Measurements from ENCODE around the gene TRPM1. TPM values are rescaled to one million over a fixed set of nuclear protein-coding genes. Genes with fewer than 3 reads are reported as not detected.

TRPM1 gene
- total RNA-seq, 1 experiment from 2014 or later = 0.77 TPM

GRCh38 chr15:31077941-31078340 lies 23.6 kb downstream of the TRPM1 start:
- POLR2A ChIA-PET = no interaction called here
- no peaks in the 10 kb centered on the region for H3K36me3 Mint-ChIP-seq
- peaks cover 66% of the 10 kb centered on the region for H3K4me1 Mint-ChIP-seq
- no peaks in the 10 kb centered on the region; the same call in 1 of the 2 replicates for H3K27me3 Mint-ChIP-seq (ENCODE audit: low read depth)
- CTCF ChIA-PET = interaction anchor here (1.3 kb wide), 1 partner anchor 51 kb away, joined by 5 read pairs; no protein-coding TSS in a partner anchor
- H3K27ac Mint-ChIP-seq = peak overlapping the region; percentile 67
- no peaks in the 10 kb centered on the region for H3K9me3 Mint-ChIP-seq
- TF ChIP-seq ZNF232 (CRISPR knock-in tag; IDR thresholded peaks at IDR 0.05) = no peak
- TF ChIP-seq TP53 (CRISPR knock-in tag; IDR thresholded peaks at IDR 0.05) = no peak
- TF ChIP-seq PREB (CRISPR knock-in tag; IDR thresholded peaks at IDR 0.05; ENCODE audit: borderline replicate concordance) = no peak
- TF ChIP-seq TEAD4 (CRISPR knock-in tag; IDR thresholded peaks at IDR 0.05) = no peak
- no peak for ATAC-seq
- DNase-seq (ENCODE audit: low spot score) = no peak
- H3K4me3 Mint-ChIP-seq = no peak overlapping the region

- no peak for ATAC-seq
- no peaks in the 10 kb centered on the region for H3K36me3 Mint-ChIP-seq
- no peak for DNase-seq (ENCODE audit: low spot score)
- POLR2A ChIA-PET = no interaction called here
- CTCF ChIA-PET = interaction anchor here (1.4 kb wide), 1 partner anchor 52 kb away, joined by 4 read pairs; no protein-coding TSS in a partner anchor
- no peak overlapping the region for H3K27ac Mint-ChIP-seq
- H3K4me3 Mint-ChIP-seq = no peak overlapping the region
- no peak for TF ChIP-seq ATF6 (CRISPR knock-in tag; IDR thresholded peaks at IDR 0.05)
- TF ChIP-seq ETV6 (CRISPR knock-in tag; IDR thresholded peaks at IDR 0.05) = no peak
- TF ChIP-seq ELF4 (CRISPR knock-in tag; IDR thresholded peaks at IDR 0.05; ENCODE audit: low read depth) = no peak
- TF ChIP-seq RELA (CRISPR knock-in tag; IDR thresholded peaks at IDR 0.05; ENCODE audit: borderline replicate concordance) = no peak
- no peak for TF ChIP-seq ZMAT4 (CRISPR knock-in tag; IDR thresholded peaks at IDR 0.05)
- no peak for TF ChIP-seq RORB (CRISPR knock-in tag; IDR thresholded peaks at IDR 0.05)
- H3K27me3 Mint-ChIP-seq (ENCODE audit: low read depth) = no peaks in the 10 kb centered on the region; the same call in 1 of the 2 replicates
- H3K9me3 Mint-ChIP-seq = no peaks in the 10 kb centered on the region
- peaks cover 62% of the 10 kb centered on the region for H3K4me1 Mint-ChIP-seq
Observed at GRCh38 chr15:31077181-31077580, 24.3 kb downstream of the TRPM1 start.

GRCh38 chr15:31074321-31074720 lies 27.2 kb downstream of the TRPM1 start:
- Mint-ChIP-seq H3K27me3 (ENCODE audit: low read depth) (no peaks in the 10 kb centered on the region; the same call in 1 of the 2 replicates), H3K4me1 (peaks cover 46% of the 10 kb centered on the region), H3K27ac (no peak overlapping the region), H3K36me3 (no peaks in the 10 kb centered on the region), H3K9me3 (no peaks in the 10 kb centered on the region), H3K4me3 (no peak overlapping the region)
- no peak for ATAC-seq
- ChIA-PET POLR2A (no interaction called here), CTCF (no interaction called here)
- DNase-seq (ENCODE audit: low spot score) = no peak
- no peak for TF ChIP-seq FOXK1 (CRISPR knock-in tag; IDR thresholded peaks at IDR 0.05)

GRCh38 chr15:31070867-31071266 lies 30.7 kb downstream of the TRPM1 start:
- H3K4me3 Mint-ChIP-seq = no peak overlapping the region
- peaks cover 16% of the 10 kb centered on the region for H3K4me1 Mint-ChIP-seq
- no peaks in the 10 kb centered on the region for H3K27me3 Mint-ChIP-seq (ENCODE audit: low read depth)
- no peak overlapping the region for H3K27ac Mint-ChIP-seq
- H3K9me3 Mint-ChIP-seq = no peaks in the 10 kb centered on the region
- ChIA-PET CTCF (no interaction called here), POLR2A (no interaction called here)
- DNase-seq (ENCODE audit: low spot score) = no peak
- no peaks in the 10 kb centered on the region for H3K36me3 Mint-ChIP-seq
- ATAC-seq = no peak
- TF ChIP-seq USF1 (CRISPR knock-in tag; IDR thresholded peaks at IDR 0.05) (no peak), SOX15 (CRISPR knock-in tag; IDR thresholded peaks at IDR 0.05) (no peak), PREB (CRISPR knock-in tag; IDR thresholded peaks at IDR 0.05; ENCODE audit: borderline replicate concordance) (no peak), HMGXB4 (CRISPR knock-in tag; IDR thresholded peaks at IDR 0.05) (no peak), AFF4 (CRISPR knock-in tag; IDR thresholded peaks at IDR 0.05; ENCODE audit: borderline replicate concordance) (no peak), ATF2 (CRISPR knock-in tag; IDR thresholded peaks at IDR 0.05; ENCODE audit: borderline replicate concordance, low read depth) (no peak)

All from WTC11 (cell line).